GM23338 (cell line): ENCODE results near the gene SYT17.

Source experiments
- CREB1 ChIP-seq: fragments of 250-450 bp; sonication (Bioruptor Pico); IDR thresholded peaks from 2 replicates; pipeline ENCODE4 v1.5.0; 2020; ENCODE audit warnings: low read depth, mild to moderate bottlenecking, moderate library complexity
- EZH2 ChIP-seq: fragments of 200-600 bp; sonication (generic); IDR thresholded peaks from one replicate; pipeline ENCODE4 v1.8.0; 2017; ENCODE audit warnings: antibody characterized with exemption, mild to moderate bottlenecking, low read depth; ENCODE audit not compliant: unreplicated experiment
- EZH2phosphoT487 ChIP-seq: fragments of 200-600 bp; sonication (generic); IDR thresholded peaks from one replicate; pipeline ENCODE4 v1.8.1; 2018; ENCODE audit warnings: antibody characterized with exemption; ENCODE audit not compliant: unreplicated experiment
- JUNB ChIP-seq: IDR thresholded peaks from one replicate; pipeline ENCODE4 v1.6.1; 2016; ENCODE audit warnings: antibody characterized with exemption; ENCODE audit not compliant: unreplicated experiment
- NANOG ChIP-seq: IDR thresholded peaks from 2 replicates; pipeline ENCODE4 v1.6.1; 2016; ENCODE audit warnings: antibody characterized with exemption, borderline replicate concordance
- POLR2AphosphoS5 ChIP-seq: IDR thresholded peaks from 2 replicates; pipeline ENCODE4 v1.6.1; 2016; ENCODE audit warnings: antibody characterized with exemption, low read depth
- STAT1 ChIP-seq: IDR thresholded peaks from one replicate; pipeline ENCODE4 v1.6.1; 2016; ENCODE audit warnings: antibody characterized with exemption; ENCODE audit not compliant: unreplicated experiment
- ZNF114 ChIP-seq: fragments of 250-450 bp; sonication (Bioruptor Pico); IDR thresholded peaks from 2 replicates; pipeline ENCODE4 v1.5.0; 2020; ENCODE audit warnings: mild to moderate bottlenecking, moderate library complexity
- ZNF331 ChIP-seq: fragments of 250-450 bp; sonication (Bioruptor Pico); IDR thresholded peaks from 2 replicates; pipeline ENCODE4 v1.5.0; 2020; ENCODE audit warnings: low read depth, mild to moderate bottlenecking, moderate library complexity
- TF ChIP-seq, protein P1 (sequence below), 2 experiments: fragments of 200-600 bp in 1 of 2; sonication (generic) in 1 of 2; conservative IDR thresholded peaks; 2 replicates each; pipeline versions ENCODE4 v1.5.1 to v1.6.1; 2016 to 2017; ENCODE audit warnings: antibody characterized with exemption in 2 of 2, low read depth in 2 of 2, mild to moderate bottlenecking in 2 of 2, moderate library complexity in 1 of 2
- TF ChIP-seq, protein P2 (sequence below): IDR thresholded peaks from one replicate; pipeline ENCODE4 v1.6.1; 2018; ENCODE audit warnings: antibody characterized with exemption; ENCODE audit not compliant: unreplicated experiment
- TF ChIP-seq, protein P3 (sequence below): IDR thresholded peaks from 2 replicates; pipeline ENCODE4 v1.6.1; 2016; ENCODE audit warnings: antibody characterized with exemption
- TF ChIP-seq, protein P4 (sequence below): fragments of 250-450 bp; sonication (Bioruptor Pico); IDR thresholded peaks from 2 replicates; pipeline ENCODE4 v1.5.0; 2020; ENCODE audit warnings: mild to moderate bottlenecking, moderate library complexity

DNA sequence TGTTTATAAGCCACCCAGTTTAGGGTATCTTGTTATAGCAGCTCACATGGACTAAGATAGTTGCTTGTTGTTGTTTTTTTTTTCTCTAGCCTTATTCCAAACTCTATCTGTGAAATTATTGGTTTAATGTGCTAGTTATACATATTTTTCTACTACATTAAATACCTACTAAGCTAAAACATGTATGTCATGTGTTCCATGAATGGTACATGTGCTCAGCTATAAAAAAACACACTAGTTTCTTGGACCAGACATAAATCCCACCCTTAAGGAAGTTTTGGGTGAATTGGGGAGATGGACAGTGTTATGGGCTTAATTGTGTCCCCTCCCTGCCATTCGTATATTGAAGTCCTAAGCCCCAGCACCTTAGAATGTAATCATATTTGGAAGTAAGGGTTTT lies 34.4 kb upstream of the SYT17 start:
- TF ChIP-seq, protein P1, sequence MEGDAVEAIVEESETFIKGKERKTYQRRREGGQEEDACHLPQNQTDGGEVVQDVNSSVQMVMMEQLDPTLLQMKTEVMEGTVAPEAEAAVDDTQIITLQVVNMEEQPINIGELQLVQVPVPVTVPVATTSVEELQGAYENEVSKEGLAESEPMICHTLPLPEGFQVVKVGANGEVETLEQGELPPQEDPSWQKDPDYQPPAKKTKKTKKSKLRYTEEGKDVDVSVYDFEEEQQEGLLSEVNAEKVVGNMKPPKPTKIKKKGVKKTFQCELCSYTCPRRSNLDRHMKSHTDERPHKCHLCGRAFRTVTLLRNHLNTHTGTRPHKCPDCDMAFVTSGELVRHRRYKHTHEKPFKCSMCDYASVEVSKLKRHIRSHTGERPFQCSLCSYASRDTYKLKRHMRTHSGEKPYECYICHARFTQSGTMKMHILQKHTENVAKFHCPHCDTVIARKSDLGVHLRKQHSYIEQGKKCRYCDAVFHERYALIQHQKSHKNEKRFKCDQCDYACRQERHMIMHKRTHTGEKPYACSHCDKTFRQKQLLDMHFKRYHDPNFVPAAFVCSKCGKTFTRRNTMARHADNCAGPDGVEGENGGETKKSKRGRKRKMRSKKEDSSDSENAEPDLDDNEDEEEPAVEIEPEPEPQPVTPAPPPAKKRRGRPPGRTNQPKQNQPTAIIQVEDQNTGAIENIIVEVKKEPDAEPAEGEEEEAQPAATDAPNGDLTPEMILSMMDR (conservative IDR thresholded peaks at IDR 0.05; ENCODE audit: low read depth in 2 of 2) = no peak
- TF ChIP-seq EZH2phosphoT487 = no peak
- TF ChIP-seq, protein P2, sequence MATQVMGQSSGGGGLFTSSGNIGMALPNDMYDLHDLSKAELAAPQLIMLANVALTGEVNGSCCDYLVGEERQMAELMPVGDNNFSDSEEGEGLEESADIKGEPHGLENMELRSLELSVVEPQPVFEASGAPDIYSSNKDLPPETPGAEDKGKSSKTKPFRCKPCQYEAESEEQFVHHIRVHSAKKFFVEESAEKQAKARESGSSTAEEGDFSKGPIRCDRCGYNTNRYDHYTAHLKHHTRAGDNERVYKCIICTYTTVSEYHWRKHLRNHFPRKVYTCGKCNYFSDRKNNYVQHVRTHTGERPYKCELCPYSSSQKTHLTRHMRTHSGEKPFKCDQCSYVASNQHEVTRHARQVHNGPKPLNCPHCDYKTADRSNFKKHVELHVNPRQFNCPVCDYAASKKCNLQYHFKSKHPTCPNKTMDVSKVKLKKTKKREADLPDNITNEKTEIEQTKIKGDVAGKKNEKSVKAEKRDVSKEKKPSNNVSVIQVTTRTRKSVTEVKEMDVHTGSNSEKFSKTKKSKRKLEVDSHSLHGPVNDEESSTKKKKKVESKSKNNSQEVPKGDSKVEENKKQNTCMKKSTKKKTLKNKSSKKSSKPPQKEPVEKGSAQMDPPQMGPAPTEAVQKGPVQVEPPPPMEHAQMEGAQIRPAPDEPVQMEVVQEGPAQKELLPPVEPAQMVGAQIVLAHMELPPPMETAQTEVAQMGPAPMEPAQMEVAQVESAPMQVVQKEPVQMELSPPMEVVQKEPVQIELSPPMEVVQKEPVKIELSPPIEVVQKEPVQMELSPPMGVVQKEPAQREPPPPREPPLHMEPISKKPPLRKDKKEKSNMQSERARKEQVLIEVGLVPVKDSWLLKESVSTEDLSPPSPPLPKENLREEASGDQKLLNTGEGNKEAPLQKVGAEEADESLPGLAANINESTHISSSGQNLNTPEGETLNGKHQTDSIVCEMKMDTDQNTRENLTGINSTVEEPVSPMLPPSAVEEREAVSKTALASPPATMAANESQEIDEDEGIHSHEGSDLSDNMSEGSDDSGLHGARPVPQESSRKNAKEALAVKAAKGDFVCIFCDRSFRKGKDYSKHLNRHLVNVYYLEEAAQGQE = no peak
- no peak for TF ChIP-seq POLR2AphosphoS5
- TF ChIP-seq JUNB = no peak
- no peak for TF ChIP-seq EZH2
- TF ChIP-seq, protein P3, sequence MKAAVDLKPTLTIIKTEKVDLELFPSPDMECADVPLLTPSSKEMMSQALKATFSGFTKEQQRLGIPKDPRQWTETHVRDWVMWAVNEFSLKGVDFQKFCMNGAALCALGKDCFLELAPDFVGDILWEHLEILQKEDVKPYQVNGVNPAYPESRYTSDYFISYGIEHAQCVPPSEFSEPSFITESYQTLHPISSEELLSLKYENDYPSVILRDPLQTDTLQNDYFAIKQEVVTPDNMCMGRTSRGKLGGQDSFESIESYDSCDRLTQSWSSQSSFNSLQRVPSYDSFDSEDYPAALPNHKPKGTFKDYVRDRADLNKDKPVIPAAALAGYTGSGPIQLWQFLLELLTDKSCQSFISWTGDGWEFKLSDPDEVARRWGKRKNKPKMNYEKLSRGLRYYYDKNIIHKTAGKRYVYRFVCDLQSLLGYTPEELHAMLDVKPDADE = no peak
- TF ChIP-seq ZNF331 (CRISPR knock-in tag) = no peak
- TF ChIP-seq CREB1 (CRISPR knock-in tag) = no peak
- TF ChIP-seq STAT1 = no peak
- no peak for TF ChIP-seq NANOG
- TF ChIP-seq, protein P4, sequence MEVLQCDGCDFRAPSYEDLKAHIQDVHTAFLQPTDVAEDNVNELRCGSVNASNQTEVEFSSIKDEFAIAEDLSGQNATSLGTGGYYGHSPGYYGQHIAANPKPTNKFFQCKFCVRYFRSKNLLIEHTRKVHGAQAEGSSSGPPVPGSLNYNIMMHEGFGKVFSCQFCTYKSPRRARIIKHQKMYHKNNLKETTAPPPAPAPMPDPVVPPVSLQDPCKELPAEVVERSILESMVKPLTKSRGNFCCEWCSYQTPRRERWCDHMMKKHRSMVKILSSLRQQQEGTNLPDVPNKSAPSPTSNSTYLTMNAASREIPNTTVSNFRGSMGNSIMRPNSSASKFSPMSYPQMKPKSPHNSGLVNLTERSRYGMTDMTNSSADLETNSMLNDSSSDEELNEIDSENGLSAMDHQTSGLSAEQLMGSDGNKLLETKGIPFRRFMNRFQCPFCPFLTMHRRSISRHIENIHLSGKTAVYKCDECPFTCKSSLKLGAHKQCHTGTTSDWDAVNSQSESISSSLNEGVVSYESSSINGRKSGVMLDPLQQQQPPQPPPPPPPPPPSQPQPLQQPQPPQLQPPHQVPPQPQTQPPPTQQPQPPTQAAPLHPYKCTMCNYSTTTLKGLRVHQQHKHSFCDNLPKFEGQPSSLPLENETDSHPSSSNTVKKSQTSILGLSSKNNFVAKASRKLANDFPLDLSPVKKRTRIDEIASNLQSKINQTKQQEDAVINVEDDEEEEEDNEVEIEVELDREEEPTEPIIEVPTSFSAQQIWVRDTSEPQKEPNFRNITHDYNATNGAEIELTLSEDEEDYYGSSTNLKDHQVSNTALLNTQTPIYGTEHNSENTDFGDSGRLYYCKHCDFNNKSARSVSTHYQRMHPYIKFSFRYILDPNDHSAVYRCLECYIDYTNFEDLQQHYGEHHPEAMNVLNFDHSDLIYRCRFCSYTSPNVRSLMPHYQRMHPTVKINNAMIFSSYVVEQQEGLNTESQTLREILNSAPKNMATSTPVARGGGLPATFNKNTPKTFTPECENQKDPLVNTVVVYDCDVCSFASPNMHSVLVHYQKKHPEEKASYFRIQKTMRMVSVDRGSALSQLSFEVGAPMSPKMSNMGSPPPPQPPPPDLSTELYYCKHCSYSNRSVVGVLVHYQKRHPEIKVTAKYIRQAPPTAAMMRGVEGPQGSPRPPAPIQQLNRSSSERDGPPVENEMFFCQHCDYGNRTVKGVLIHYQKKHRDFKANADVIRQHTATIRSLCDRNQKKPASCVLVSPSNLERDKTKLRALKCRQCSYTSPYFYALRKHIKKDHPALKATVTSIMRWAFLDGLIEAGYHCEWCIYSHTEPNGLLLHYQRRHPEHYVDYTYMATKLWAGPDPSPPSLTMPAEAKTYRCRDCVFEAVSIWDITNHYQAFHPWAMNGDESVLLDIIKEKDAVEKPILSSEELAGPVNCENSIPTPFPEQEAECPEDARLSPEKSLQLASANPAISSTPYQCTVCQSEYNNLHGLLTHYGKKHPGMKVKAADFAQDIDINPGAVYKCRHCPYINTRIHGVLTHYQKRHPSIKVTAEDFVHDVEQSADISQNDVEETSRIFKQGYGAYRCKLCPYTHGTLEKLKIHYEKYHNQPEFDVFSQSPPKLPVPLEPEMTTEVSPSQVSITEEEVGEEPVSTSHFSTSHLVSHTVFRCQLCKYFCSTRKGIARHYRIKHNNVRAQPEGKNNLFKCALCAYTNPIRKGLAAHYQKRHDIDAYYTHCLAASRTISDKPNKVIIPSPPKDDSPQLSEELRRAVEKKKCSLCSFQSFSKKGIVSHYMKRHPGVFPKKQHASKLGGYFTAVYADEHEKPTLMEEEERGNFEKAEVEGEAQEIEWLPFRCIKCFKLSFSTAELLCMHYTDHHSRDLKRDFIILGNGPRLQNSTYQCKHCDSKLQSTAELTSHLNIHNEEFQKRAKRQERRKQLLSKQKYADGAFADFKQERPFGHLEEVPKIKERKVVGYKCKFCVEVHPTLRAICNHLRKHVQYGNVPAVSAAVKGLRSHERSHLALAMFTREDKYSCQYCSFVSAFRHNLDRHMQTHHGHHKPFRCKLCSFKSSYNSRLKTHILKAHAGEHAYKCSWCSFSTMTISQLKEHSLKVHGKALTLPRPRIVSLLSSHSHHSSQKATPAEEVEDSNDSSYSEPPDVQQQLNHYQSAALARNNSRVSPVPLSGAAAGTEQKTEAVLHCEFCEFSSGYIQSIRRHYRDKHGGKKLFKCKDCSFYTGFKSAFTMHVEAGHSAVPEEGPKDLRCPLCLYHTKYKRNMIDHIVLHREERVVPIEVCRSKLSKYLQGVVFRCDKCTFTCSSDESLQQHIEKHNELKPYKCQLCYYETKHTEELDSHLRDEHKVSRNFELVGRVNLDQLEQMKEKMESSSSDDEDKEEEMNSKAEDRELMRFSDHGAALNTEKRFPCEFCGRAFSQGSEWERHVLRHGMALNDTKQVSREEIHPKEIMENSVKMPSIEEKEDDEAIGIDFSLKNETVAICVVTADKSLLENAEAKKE (CRISPR knock-in tag) = no peak
- TF ChIP-seq ZNF114 (CRISPR knock-in tag) = no peak
